NCI-H1048 (cell line): Measurements from ENCODE around the gene ST3GAL3.

Source experiments
- DNase-seq: peaks from one replicate; lab custom pipeline; 2025; lab: John Stamatoyannopoulos, UW

The ST3GAL3 gene

DNA sequence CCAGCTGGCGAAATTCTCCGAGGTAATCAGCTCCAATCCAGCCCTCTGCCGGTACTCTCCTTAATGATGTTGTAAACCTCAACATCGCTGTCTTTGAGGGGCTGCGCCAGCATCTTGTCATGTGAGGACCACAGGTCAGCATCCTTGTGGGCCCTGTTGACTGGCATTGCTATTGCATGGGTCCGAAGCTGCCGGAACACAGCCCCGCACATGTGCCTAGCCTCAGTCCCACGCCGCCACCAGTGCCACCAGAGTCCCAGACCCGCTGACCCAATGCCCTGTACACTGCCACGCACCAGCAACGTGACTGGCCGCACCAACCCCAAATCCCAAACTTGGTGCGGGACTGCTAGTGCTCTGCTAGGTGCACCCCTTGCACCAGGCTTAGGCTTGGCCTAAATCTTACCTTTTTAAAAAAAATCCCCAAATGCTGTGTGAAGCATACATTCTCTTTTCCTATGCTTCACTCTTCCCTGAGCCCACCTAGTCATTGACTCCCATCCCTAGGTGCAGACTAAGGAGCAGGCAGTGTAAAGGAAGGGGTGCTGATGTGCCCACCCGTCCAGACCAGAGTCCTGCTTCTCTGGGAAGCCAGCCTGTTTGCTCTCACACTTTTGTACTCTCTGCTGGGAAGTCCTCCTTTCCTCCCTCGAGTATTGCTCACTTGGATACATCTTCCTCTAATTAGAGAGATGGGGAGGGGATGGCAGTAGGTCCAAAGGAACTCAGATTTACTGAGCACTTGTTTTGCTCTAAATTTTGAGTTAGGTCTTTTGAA is 144.4 kb downstream of the ST3GAL3 start:
- no peak for DNase-seq

DNA sequence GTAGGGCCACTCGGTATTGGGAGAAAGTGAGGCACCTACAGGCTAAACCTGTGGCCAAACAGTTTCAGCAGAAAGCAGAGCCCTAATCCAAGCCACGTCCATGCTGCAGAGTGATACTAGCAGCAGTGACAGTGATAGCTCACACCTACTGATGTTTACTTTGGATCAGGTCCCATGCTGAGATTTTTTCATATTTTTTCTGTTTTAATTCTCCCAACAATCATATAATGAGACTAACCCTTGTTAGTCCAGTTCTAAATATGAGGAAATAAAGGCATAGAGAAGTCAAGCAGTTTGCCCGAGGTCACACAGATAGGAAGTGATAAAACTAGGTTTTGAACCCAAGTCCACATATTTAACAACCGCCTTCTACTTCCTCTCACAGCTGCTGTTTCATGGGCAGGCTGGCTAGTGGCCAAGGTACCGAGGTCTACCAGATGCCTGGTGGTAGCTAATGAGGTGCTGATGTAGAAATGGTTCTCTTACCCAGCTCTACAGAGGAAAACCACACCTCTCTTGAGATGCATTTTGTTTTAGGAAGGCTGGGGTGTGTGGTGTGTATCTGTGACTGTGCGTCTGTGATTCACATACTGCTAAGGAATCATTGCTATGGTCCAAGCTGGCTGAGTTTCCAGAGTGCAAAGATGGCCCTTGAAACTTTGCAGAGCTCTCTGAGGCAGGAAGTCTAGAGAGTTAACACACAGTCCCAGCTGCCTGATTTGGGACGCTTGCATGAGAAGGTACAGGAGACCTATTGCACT is 146.0 kb downstream of the ST3GAL3 start:
- DNase-seq = no peak

- no peak for DNase-seq
These were observed 147.1 kb downstream of the ST3GAL3 start for GRCh38 chr1:43854473-43854872.

DNA sequence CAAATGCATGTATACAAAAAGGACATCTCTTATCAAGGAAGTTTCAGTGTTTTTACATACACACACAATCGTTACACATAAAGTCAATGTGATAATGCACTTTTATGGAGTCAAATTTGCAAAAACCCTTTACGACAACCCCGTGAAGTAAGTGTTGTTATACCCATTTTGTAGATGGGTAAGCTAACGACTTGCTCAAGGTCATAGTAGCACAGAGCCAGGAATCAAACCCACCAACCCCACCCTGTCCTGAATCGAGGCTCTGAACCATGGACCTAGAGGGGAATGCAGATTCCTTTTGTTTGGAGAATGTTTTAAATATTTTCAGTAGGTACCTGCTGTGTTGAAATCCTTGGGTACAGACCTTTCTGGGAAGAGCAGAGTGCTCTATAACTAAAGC is 148.9 kb downstream of the ST3GAL3 start:
- DNase-seq = no peak

GRCh38 chr1:43857163-43857562 is 149.8 kb downstream of the ST3GAL3 start:
- no peak for DNase-seq

DNA sequence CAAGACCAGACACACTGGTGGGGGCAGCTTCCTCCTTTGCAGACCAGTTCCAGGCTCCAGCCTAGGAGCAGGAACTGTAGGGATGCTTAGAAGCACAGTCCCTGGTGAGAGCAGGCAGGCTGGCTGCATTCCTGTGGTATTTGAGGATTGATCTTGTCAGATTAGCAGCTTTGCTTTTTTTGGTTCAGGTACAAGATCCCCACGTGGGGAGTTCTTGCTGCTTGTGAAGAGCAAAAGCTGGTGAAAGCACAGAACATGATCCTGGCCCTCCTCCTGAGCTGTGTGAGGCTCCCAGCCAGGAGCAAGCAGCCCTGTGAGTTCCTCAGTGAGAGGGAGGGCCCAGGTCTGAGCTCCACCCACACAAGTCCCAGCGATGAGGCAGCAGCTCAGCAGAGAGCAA is 151.0 kb downstream of the ST3GAL3 start:
- DNase-seq = no peak

GRCh38 chr1:43861337-43861736 is 154.0 kb downstream of the ST3GAL3 start:
- DNase-seq = no peak

- no peak for DNase-seq
These were observed 154.8 kb downstream of the ST3GAL3 start for GRCh38 chr1:43861988-43862735.

GRCh38 chr1:43864111-43865045 is 157.0 kb downstream of the ST3GAL3 start:
- no peak for DNase-seq

DNA sequence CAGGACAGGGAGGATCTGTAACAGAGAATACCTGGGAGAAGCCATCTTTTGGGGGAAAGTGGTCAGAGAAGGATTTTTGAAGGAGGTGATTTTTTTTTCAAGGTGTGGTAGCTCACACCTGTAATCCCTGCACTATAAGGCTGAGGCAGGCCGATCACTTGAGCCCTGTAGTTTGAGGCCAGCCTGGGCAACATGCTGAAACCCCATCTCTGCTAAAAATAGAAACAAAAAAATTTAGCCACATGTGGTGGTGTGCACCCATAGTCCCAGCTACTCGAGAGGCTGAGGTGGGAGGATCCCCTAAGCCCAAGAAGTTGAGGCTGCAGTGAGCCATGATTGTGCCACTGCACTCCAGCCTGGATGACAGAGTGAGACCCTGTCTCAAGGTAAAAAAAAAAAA is 158.9 kb downstream of the ST3GAL3 start:
- no peak for DNase-seq

GRCh38 chr1:43867976-43868740 is 160.8 kb downstream of the ST3GAL3 start:
- DNase-seq = no peak

DNA sequence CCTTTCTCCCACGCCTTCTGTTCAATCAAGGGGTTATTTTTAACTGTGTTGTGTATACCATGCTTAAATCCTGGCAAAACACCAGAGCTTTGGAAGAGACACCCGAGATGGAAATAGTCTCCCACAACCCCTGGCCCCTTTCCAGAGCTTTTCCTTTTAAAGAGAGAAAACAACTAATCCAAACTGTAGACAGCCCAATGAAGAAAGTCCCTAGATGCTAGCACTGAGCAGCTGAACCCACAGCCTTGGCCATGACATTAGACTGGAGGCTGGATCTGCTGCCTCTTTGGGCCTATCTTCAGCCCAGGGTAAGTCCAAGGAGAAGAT is 161.4 kb downstream of the ST3GAL3 start:
- no peak for DNase-seq

- DNase-seq = no peak
These were observed 163.0 kb downstream of the ST3GAL3 start for GRCh38 chr1:43870306-43870705.

GRCh38 chr1:43871181-43871910 is 164.0 kb downstream of the ST3GAL3 start:
- DNase-seq = no peak

DNA sequence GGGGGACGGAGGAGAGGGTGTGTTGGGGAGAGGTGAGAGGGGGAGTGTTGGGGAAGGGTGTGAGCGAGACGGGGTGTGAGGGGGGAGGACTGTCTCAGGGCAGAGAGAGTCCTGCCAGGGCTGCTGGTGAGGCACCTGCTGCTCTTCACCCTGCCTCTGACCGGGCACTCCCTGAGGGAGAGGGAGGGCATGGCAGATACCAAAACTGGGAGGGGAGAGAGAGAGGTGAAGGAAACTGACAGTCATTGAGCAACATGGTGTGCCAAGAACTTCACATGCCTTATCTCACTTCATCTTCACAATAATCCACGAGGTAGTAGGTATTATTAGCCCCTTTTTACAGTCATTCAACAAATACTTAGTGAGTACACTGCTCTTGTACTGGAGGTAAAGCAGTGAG is 164.9 kb downstream of the ST3GAL3 start:
- no peak for DNase-seq

GRCh38 chr1:43873851-43874250 is 166.5 kb downstream of the ST3GAL3 start:
- no peak for DNase-seq

DNA sequence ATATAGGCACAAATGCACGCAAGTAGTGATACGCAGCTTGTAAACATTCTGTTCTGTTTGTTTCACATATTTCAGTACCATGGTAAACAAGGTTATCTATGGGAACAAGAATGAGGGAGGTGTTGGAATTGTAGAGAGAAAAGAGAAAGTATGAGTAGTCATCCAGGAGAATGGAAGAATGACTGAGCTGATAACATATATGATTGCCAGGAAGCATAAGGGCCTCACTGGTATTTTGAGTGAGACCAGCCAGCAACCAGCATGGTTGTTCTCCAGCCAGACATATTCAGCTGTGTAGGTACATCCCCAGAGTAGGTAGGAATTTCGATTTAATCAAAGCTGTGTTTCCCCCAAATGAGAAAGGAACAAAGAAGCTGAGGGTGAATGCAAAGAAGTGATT is 167.4 kb downstream of the ST3GAL3 start:
- no peak for DNase-seq

- DNase-seq = no peak
These were observed 168.0 kb downstream of the ST3GAL3 start for GRCh38 chr1:43875331-43875730.

- DNase-seq = no peak
These were observed 169.8 kb downstream of the ST3GAL3 start for GRCh38 chr1:43877101-43877500.

GRCh38 chr1:43878440-43878839 is 171.1 kb downstream of the ST3GAL3 start:
- DNase-seq = no peak
